Stimulated activated CD8-positive, alpha-beta memory T cell treated with anti-CD3 and anti-CD28 coated beads, Interleukin-15, amount 100 ng/mL, for 4 hours (primary cell): ENCODE data around the gene NME2.

ENCODE experiments used
- DNase-seq, 2 donors: peaks; one replicate each; pipeline ENCODE4 v3.0.0-alpha.2; 2020; ENCODE audit warnings: low read depth in 2 of 2

NME2 gene

GRCh38 chr17:51203838-51204237 is 37.6 kb downstream of the NME2 start:
- DNase-seq: no peak

- no peak for DNase-seq
Measured at GRCh38 chr17:51214920-51215319, 48.7 kb downstream of the NME2 start.

DNA sequence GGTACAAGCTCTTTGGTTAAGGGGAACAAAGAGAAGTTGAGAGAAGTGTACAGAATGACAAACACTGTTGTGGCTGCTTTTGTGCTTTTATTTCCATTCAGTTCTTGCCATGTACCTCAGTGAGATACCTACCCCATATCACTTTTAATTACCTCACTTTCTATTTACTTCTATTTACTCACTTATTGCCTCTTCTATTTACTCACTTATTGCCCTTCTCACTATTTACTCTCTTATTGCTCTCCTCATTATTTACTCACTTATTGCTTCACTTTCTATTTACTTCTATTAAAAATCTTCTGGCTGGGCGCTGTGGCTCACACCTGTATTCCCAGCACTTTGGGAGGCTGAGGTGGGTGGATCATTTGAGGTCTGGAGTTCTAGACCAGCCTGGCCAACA is 51.7 kb downstream of the NME2 start:
- no peak for DNase-seq

- DNase-seq: no peak
Measured at GRCh38 chr17:51221322-51221721, 55.1 kb downstream of the NME2 start.
